HG03460 (cell line): Measurements from ENCODE around the gene KIAA0513.

Experiments used
- ATAC-seq: cut with Tn5 transposase; IDR thresholded peaks from one replicate; pipeline ENCODE4 v1.9.1; 2021; ENCODE audit not compliant: unreplicated experiment

Gene KIAA0513

DNA sequence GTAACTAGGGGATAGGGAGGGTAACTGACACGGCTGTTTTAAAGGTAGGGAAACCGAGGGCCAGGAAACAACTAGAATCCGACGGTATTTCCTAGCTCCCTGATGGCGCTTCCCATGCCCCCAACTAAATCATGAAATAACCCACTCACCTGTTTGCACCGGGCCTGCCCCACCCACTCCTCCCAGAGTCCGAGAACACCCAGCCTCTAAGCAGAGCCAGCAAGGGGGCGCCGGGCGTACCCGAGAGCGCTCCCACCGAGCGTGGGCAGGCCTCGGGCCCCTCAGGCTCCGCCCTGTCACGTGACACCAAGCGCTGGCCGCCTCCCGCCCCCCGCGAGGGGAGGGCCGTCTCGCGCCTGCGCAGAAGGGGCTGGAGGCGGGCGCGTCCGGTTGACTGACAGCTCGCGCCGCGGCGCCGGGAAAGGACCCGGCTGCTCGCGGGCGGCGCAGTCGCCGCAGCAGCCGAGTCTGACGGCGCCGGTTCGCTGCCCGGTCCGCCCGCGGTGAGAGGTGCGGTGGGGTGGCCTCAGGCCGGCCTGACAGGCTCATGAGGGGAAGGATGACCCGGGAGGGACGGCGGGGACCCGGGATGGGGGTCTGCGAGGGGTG, at the start of gene KIAA0513:
Gene KIAA0513, plus strand, starts transcription at position 447 of the 609 bp plus-strand sequence. CDS start 39,277 bp downstream, outside the sequence.
- ATAC-seq = peak; percentile 72

DNA sequence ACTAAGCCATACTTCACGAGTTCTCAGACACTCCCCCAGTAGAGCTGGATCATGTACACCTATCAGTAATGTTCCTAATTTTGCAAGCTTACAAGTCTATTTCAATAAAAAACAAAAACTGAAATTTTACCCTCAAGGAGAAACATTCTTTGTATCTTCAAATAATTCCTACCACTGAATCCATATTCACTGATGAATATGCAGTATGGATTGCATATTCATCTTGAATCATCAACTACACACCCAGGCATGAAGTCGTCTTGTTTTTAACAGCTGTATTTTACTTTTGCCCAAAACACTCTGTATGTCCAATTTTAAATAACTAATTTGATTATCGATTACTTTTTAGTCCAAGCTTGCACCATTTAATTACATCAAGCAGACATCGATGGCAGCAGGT, 48.1 kb upstream of the KIAA0513 start:
- ATAC-seq = no peak

GRCh38 chr16:84982434-84982833, 45.2 kb upstream of the KIAA0513 start:
- ATAC-seq = no peak

DNA sequence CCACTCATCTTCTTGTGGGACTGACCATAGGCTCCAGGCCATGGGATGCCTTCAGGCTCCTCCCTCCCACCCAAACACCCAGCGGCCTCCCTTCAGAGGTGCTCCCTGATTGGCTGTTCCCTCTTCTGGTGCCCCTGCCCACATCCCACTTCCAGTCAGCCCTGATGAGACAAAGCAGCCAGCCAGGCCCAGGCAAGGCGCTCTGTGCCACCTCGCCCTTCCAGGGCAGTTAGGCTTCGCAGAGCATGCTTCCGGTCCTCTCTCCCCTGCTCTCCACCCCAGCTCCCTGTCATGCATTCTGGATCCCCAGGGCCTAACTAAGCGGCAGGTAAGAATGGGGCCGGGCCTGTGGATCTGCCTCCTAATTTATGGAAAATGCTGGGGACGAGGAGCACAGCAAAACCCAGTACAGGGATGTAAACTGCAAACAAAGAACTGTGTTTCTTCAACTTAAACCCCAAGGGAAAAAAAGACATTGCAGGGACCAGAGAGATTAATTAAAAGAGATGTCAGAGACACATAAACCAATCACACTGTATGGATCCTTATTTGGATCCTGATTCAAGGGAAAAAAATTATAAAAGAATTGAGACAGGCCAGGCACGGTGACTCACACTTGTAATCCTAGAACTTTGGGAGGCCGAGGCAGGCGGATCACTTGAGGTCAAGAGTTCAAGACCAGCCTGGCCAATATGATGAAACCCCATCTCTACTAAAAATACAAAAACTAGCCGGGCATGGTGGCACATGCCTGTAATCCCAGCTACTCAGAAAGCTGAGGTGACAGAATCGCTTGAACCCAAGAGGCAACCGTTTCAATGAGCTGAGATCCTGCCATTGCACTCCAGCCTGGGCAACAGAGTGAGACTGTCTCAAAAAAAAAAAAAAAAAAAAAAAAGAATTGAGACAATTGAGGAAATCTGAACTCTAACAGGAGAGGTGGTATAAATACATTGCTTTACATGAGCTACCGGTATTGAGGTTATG, 42.2 kb upstream of the KIAA0513 start:
- no peak for ATAC-seq

- ATAC-seq = no peak
These were observed 41.5 kb upstream of the KIAA0513 start for GRCh38 chr16:84986102-84986501.

DNA sequence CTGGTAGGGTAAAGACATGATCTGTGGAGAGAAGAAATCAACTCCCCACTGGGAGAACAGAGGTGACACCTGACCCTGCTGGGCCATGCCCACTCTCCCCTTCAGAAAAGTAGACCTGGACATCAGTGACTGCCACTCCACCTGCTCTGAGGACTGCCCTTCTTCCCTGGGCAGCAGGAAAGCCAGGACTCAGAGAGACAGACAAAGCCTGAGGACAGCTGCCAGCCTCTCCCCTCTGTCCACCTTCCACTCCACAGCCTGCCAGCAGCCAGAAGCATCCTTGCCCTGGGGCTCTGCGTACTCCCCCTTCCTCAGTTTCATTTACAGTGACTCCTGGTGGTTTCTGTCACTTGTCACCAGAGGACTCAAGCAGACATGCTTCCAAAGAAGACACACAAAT, 40.7 kb upstream of the KIAA0513 start:
- no peak for ATAC-seq

GRCh38 chr16:84988328-84989080, 39.1 kb upstream of the KIAA0513 start:
- no peak for ATAC-seq

DNA sequence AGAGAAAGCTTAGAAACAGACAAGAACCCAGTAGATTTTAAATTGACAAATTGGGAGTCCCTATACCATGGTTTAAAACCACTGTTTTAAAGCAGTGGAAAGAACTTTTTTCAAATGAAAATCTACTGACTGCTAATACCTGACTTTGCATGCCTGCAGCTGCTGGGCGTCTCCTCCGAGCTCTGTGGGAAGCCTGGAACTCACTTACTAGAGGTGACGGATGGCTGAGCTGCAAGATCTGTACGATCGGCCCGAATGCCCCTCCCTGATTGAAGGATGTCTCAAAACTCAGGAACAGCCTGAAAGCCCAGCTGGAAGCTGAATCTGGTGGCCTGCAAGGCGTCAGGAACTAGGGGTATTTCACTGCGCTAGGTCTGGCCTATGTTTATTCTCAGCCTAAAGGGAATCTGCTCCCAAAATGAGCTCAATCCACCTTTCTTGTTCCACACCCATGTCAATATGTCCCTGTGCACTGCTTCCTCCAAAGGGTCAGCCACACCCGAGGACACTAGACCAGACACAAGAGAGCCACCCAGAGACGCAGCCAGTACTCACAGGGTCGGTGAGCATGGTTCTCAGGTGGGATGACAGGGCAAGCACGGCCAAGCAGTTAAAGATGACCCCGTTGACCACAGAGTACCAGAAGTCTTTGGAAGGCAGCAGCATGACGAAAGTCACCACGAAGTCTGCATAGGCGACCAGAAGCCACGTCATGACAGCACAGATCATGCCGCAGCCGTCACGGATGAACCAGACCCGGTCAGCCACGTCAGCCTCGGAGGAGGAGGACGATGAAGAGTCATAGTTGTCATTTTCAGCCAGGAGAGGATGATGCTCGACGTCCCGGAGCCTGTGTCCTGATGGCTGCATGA, 37.6 kb upstream of the KIAA0513 start:
- no peak for ATAC-seq

- no peak for ATAC-seq
These were observed 36.8 kb upstream of the KIAA0513 start for GRCh38 chr16:84990782-84991181.

DNA sequence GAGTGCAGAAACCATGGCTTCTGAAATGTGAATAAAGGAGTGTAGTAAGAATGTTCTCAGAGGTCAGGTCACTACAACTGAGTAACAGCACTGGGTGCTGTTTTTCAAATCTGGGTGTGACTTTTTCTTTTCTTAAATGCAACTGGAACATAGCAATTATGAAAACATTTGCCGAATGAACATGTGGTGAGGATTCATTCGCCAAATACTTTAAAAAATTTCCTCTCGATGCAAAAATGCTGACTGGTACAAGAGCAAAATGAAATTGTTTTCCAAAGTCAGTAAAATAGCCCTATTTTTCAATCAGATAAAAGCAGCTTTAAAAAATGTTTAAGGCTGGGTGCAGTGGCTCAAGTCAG, 34.9 kb upstream of the KIAA0513 start:
- ATAC-seq = no peak

- ATAC-seq = no peak
These were observed 33.7 kb upstream of the KIAA0513 start for GRCh38 chr16:84993926-84994325.

DNA sequence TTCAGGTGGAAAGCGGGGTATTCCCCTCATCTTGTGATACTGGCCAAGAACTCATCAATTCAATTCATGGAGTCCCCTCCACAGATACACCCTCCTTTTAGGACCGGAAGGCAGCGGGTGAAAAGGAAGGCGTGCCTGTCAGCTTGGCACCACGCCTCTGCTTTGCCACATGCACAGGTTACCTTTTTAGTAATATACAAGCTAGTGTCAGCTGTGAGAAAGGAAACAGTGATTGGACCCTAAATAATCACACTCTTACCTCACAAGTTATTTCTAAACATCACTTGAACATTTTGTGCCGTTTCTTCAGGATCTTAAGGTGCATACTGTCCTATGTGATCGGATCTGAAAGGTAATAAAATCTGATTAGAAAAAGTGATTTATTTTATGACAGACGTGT, 31.9 kb upstream of the KIAA0513 start:
- no peak for ATAC-seq

DNA sequence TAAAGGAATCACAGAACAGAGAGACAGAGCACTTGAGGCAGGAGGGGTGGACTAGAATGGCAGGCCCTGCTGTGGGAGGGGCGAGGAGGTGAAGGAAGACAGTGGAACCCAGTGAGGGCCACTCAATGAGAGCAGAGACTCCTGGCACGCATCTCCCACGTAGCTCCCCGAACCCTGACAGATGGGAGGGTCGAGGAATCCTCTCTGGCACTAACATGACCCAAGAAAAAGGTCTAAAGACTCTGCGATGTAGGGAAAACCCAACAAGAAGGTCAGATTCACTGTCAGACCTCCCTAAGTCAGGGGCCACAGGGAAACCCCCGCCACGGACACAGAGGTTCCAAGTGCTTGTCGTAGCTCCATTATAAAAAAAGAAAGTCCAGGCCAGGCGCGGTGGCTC, 31.2 kb upstream of the KIAA0513 start:
- no peak for ATAC-seq

- ATAC-seq = no peak
These were observed 28.4 kb upstream of the KIAA0513 start for GRCh38 chr16:84999200-84999599.

DNA sequence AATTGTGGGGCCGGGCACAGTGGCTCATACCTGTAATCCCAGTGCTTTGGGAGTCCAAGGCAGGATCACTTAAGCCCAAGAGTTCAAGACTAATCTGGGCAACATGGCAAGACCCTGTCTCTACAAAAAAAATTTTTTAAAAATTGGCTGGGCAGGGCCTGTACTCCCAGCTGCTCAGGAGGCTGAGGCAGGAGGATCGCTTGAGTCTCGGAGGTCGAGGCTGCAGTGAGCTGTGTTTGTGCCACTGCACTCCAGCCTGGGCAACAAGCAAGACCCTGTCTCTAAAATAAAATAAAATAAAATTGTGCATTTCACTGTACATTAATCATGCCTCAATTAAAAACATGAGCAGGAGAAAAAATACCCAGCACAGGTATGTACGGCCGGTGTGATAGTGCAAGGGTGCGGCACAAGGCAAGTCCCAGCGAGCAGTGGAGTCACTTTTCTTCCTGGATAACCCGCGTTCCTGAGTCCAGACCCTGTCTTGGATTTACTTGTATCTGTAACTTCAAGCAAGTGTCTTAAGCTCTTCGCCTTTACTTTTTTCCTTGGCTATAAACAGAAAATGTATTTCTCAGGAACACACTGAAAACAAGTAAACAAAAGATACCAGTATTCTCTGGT, 27.6 kb upstream of the KIAA0513 start:
- ATAC-seq = no peak

GRCh38 chr16:85002099-85002541, 25.5 kb upstream of the KIAA0513 start:
- ATAC-seq = no peak

DNA sequence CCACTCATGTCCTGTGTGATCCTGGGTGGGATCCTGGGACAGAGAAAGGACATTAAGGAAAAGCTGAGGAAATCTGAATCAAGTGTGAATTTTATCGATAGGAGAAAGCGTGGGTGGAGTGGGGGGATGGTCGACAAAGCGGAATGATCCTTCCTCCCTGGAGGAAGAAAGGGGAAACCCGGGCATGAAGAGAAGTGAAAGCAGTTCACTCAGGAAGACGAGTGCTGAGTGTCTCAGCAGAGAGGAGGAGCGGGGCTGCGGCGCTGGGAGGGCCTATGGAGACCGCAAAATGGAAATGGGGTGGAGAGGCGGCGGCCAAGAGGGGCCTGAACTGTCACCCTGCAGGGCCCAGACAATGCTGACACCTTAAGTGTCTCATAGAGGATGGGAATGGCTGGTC, 25.0 kb upstream of the KIAA0513 start:
- ATAC-seq = no peak

DNA sequence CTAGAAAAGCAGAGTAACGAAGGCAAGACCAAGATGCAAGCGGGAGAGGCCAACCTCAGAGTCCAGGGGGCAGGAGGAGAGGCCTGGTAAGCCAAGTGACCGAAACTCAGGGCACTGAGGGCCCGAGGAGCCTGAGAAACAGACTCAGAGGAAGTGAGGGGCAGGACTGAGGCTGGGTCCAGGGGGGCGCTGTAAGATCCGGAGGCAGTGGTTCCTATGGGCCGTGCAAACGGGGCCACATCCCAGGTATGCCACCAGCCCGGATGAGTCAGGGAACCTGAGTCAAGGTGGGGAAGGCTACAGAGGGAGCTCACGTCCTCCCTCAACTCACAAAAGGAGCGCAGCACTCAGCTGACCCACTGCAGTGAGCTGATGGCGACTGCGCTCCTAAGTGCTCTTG, 24.5 kb upstream of the KIAA0513 start:
- no peak for ATAC-seq

- no peak for ATAC-seq
These were observed 23.6 kb upstream of the KIAA0513 start for GRCh38 chr16:85003725-85004586.
